Inflammatory macrophage treated with lipopolysaccharide for 4 hours (primary cell): ENCODE data around the gene KNSTRN.
A peak's percentile ranks its signal among the peaks of the same experiment; 100 is the strongest.

Source experiments
- DNase-seq: peaks from one replicate; pipeline ENCODE4 v3.0.0-alpha.2; 2020

KNSTRN gene

DNA sequence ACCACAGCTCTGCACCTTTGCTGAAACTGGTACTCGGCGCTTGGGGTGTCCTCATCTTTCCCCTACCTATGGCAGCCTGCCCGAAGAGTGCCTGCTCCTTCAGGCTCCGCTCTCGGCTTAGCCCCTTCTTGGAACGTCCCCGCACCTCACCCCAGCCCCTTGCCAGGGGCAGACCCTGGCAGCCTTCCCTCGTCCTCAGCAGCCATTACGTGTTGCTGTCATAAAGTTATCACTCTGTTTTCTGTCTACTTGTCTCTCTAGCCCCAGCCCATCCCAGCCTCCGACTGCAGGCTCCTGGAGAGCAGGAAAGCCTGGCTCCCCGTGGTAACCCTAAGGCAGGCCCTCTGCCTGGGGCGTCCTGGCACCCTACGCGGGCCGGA, 53.2 kb downstream of the KNSTRN start:
- DNase-seq = no peak

DNA sequence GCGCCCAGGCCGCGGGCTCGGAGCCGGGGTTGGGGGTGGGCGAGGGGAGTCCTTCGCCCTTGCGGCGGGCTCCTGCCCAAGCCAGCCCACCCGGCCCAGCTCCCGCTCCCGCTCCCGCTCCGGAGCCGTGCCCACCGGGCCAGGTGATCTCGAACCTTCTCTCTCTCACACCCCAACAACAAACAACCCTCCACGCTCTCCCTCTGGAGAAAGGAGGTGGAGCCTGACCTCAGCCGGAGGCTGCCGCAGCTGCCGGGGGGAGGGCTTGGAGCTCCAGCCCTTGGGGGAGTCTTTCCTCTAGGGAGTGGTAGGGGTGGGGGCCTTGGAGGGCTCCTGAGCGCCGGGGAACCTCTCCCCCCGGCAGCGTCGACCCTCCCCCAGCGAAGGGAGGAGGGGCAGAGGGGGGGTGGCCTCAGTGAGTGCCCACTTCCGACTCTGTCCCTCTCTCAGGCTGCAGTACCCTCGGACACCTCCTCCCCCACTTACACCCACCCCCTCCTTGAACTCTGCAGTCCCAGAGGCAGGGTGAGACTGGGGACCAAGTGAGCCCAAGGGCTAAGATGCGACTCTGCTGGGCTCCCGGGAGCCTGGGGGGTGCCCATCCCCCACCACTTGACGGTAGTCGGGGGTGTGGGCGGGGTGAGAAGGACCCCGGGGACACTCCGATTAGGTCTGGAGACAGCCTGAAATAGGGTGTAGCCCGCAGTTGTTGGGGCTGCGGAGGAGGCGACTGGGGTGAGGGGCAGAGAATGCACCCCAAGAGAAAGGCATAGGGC, 53.8 kb downstream of the KNSTRN start:
- DNase-seq = no peak

DNA sequence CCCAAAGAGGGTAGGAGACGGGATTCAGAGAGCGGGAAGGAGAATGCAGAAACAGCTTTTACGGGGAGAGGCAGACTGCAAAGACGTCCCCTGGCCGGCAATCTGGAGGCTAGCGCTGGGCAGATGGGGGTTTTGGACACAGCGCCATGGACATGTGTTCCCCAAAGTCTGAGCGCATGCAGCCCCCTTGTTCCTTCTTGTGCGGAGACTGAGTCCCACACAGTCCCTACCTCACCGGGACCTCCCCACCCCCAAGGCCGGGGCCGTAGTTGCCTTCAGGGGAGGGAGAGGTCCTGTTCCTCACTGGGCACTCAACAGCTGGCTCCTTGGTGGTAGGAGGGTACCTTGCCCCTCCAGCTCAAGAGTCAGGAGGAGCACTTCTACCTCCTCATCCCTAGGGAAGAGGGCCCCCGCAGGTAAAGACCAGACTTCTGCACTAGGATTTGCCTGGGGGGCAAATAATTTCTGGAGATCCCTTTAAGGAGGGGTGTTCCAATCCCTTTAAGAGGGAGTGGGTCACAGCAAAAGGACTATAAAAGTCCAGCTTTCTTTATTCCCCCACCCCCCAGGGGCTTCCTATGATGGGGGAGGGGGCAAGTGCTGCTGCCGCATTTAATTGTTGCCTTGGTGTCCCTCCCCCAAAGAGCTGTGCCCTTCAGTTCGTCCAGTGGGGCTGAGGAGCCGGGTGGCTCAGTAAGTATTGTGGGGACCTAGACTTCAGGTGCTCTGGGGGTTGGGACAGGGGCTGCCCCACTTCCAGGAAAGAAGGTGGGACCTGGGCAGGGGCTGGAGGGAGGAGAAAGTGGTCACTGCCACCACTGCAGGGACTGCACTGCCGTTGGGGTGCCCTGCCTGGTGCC, 54.6 kb downstream of the KNSTRN start:
- no peak for DNase-seq

DNA sequence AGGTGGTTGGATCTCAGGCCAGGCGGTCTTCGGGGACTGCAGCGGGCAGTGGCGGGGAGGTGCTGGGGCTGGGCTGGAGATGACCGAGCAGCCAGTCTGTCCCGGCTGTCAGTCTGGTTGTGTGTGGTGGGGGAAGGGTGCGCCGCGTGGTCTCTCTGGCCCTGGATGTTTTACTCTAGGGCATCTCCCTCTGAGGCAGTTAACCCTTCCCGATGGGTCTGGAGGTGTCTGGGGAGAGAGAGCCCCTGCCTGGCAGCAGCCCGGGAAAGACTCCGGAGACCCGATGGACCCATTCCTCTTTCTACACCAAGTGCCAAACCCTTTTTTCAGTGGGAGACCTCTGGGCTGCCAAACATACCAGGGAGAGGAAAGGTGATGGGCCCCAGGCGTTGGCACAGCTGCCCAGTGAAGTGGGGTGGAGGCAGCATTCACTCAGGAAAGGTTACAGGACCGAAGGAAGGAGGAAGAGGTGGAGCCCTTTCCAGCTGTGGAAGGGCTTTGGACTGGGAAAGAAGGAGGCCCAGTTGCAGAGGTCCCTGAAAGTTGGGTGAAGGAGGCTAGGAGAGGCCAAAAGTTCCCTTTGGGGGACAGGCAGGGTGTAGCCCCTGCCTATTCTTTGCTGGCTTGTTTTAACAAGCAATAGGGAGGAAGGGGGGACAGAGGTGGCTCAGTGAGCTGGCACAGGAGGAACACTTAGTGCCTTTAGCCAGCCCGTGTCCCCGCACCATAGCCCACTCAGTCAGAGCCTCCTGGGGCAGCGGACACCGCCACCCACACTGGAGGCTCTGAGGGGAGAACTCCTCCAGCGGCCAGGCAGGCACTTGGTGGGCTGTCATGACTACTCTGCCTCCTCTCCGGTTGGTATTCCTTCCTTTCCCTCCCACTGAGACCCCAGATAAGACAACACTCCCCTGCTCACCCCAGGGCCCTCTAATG, 55.5 kb downstream of the KNSTRN start:
- DNase-seq = no peak

DNA sequence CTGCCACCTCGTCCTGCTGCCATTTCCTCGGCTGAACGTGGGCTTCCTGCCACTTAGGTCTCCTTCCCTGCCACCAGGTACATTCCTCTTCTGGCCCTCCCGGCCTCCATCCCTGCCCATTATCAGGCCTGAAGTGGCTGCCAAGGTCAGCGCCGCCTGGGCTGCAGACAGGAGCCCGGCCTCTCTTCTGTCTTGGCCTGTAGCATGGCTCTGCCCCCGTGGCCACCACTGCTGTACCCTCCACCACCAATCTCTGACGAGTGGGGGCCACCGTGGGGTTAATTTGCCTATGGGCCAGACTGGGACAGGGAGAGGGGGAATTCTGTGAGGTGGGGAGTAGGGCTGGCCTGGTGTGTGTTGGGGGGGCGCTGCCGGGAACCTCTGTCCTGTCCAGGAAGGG, 56.2 kb downstream of the KNSTRN start:
- no peak for DNase-seq

DNA sequence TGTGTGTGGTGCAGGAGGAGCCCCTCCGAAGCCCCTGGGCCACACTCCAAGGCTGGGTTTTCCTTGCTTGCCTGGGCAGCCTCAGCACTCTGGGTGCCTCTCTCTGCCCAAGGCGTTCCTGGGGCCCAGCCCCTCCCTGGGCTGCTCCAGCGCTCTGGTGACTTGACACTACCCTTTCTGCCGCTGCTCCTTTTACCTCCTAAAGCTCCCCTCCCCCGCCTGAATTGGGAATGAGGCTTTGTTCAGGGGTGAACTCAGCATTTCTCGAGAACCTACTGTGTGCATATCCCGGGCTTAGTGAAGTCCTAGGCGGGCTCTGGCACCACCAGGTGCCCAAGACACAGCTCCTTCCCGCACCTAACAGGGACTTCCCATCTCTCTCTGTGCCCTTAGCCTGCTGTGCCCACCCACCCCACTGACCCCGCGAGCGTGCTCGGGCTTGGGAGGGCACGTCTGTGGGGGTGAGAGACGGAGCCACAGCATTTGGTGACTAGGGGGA, 57.0 kb downstream of the KNSTRN start:
- DNase-seq = no peak

DNA sequence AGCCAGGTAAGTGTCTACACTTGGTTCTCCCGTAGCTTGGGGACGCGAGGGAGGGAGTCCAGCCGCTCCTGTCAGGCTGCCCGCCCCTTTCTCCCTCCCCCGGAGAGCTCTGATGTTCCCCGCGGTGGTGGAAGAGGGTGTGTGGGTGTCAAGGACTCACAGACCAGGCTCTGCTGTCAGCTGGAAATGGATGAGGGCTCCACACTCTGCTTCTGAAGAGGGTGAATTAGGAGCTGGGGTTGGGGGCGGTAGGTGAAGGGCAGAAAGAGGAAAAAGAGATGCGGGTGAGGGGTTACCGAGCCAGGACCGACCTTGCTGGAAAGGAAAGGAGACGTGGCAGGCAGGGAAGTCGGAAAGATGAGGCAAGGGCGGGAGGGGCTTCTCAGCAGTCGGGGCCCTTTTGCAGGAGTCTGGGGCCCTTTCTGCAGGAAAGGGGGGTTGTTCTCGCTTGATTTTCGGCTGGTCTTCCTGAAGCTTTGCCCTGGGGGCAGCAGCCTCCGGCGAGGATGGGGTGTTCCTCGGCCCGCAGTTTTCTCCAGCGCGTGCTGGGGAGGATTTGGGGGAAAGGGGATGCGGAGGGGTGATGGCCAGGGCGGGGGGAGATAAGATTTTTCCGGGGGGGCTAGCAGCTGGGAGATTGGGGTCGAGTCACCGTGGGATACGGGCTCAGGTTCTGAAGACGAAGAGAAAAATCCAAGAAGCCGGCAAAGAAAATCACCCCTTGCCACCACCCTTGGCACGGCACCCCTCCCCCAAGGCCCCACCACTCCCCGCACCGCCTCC, 57.6 kb downstream of the KNSTRN start:
- peak; percentile 41 for DNase-seq

DNA sequence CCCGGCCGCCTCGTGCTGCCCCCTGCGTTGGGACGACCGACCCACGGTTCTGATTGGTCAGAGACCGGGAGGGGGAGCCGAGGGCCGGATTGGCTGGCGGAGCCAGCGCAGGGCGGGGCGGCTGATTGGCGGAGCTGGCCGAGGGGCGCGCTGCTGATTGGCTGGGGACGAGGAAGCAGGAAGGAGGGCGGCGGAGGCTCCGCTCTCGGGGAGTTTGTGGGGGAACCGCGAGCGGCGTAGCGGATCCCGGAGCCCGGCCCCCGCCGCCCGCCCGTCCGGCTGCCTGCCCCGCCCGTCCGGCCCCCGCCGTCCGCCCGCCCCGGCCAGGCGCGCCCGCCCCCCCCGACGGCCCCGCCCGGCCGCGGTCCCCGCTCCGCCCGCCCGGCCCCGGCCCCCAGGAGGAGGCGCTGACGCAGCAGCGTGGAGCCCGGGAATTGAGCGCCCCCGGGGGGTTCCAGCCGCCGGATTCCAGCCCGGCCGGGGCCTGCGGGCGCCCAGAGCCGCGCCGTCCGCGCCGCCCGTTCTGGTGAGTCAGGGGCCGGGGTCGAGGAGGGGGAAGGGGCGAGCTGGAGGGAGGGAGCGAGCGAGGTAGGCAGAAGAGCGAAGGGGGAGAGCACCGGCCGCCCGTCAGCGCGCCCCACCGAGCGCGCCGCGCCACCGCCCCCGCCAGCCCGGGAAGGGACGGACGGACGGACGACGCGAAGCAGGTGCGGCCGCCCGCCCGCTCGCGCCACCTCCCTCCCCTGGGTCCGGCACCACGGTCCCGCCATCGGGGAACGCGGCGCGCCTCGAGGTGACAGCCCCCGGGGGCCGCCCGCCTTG, 58.4 kb downstream of the KNSTRN start, which contains the start of gene BAHD1:
BAHD1 (plus strand) TSS at position 211 of the 822 bp plus-strand sequence. CDS start 17,512 bp downstream, outside the sequence.
- DNase-seq = peak; percentile 96

DNA sequence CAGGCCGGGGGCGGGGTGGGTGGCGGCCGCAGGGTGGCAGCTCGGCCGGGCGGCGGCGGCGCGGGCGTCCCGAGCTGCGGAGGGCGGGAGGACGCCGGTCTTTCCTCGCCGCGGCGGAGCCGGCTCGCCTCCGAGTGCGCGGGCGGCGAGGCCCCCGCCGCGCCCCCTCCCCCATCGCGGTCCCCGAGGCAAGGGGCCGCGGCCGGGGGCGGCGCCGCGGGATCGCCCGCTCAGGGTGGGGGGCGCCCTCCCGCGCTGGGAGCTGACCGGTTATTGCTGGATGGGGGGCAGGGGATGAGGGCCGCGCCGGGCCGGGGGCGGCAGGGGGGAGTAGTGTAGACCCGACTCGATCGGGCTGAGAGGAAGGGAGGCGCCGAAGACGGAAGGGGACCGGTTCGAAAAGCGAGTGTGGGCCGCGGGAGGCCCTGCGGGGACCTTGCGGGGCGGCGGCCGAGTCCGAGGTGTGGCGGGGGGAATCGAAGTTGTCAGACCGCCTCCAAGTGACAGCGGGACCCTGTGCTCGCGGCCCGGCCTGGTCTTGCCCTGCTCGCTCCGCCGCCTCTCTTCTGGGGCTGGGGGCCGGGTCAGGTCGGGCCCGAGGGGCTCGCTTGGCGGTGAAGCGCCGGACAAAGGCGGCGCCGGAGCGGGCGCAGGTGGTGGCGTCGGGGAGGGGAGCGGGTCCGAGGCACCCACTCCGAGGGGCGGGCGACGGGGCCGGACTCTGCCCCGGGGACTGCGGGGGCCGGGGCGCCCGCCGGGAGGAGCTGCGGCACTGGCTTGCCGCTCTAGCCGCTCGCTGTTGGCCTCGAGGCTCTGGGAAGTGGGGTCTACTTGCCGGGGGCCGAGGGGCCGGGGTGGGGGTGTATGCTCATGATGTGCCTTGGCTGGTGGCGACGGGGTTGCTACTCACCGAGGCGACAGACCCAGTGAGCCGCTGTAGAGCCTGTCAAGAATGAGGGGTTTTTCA, 59.3 kb downstream of the KNSTRN start:
- no peak for DNase-seq

DNA sequence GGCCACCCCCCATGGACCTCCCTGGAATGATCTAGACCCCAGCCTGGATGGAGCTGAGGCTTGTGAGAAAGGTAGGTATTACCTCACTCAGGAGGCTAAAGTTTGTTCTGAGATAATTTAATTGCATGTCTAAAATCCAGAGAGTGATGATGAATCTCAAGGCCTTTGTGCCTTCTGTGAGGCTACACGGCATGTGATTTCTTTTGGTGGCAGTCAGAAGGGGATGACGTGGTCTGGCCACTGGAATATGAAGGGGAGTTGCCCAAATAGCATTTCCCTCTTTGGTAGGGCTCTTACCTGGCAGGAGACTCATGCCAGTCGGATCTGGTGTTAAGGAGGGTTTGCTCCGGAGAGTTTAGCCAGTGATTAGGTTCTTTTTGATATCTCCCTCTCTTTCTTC, 60.7 kb downstream of the KNSTRN start:
- DNase-seq = no peak

DNA sequence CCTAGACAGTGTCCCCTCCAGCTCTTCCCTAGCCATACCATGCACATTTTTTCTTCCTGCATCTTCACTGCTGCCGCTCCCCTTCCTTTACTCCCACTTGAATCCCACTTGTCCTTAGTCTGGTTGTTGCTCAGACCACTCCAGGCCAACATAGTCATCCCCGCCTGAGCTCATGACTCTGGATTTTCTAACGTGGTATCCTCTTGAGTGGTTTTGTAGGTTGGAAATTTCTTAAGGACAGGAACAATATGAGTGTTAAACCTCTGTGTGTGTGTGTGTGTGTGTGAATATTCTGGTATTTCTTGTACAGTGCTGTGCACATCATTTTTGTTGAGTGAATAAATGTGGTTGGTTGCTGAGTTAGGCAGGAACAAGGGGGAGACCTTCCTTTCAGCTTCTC, 61.3 kb downstream of the KNSTRN start:
- no peak for DNase-seq
